ENCODE results near the gene TGFA. TPM values are rescaled to one million over a fixed set of nuclear protein-coding genes. Genes with fewer than 3 reads are reported as not detected.

The TGFA gene
- total and polyA plus RNA-seq, 2 experiments from 2014 or later, result 1.4 to 6.5 TPM

DNA sequence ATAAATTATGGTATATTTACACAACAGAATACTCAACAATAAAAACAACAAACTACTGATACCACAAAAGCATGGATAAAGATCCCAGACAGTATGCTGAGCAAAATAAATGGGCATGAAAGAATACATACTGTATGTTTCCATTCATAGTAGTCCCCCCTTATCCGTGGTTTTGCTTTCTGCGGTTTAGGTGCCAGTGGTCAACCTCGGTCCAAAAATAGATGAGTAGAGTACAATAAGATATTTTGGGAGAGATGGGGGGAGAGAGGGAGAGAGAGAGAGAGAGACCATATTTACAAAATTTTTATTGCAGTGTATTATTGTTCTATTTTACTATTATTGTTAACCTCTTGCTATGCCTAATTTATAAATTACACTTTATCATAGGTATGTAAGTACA, 21.0 kb upstream of the TGFA start:
- no peaks in the 10 kb centered on the region; the same call in 2 of the 3 replicates for H3K9me3 Mint-ChIP-seq
- TF ChIP-seq STAT1 (IDR thresholded peaks at IDR 0.05; ENCODE audit: unreplicated experiment) (no peak), CREB1 (CRISPR knock-in tag; IDR thresholded peaks at IDR 0.05; ENCODE audit: low read depth) (no peak), JUNB (IDR thresholded peaks at IDR 0.05; ENCODE audit: unreplicated experiment) (no peak), EZH2phosphoT487 (IDR thresholded peaks at IDR 0.05; ENCODE audit: unreplicated experiment) (no peak), ZNF114 (CRISPR knock-in tag; IDR thresholded peaks at IDR 0.05) (no peak), ZNF331 (CRISPR knock-in tag; IDR thresholded peaks at IDR 0.05; ENCODE audit: low read depth) (no peak)
- TF ChIP-seq, protein P1, sequence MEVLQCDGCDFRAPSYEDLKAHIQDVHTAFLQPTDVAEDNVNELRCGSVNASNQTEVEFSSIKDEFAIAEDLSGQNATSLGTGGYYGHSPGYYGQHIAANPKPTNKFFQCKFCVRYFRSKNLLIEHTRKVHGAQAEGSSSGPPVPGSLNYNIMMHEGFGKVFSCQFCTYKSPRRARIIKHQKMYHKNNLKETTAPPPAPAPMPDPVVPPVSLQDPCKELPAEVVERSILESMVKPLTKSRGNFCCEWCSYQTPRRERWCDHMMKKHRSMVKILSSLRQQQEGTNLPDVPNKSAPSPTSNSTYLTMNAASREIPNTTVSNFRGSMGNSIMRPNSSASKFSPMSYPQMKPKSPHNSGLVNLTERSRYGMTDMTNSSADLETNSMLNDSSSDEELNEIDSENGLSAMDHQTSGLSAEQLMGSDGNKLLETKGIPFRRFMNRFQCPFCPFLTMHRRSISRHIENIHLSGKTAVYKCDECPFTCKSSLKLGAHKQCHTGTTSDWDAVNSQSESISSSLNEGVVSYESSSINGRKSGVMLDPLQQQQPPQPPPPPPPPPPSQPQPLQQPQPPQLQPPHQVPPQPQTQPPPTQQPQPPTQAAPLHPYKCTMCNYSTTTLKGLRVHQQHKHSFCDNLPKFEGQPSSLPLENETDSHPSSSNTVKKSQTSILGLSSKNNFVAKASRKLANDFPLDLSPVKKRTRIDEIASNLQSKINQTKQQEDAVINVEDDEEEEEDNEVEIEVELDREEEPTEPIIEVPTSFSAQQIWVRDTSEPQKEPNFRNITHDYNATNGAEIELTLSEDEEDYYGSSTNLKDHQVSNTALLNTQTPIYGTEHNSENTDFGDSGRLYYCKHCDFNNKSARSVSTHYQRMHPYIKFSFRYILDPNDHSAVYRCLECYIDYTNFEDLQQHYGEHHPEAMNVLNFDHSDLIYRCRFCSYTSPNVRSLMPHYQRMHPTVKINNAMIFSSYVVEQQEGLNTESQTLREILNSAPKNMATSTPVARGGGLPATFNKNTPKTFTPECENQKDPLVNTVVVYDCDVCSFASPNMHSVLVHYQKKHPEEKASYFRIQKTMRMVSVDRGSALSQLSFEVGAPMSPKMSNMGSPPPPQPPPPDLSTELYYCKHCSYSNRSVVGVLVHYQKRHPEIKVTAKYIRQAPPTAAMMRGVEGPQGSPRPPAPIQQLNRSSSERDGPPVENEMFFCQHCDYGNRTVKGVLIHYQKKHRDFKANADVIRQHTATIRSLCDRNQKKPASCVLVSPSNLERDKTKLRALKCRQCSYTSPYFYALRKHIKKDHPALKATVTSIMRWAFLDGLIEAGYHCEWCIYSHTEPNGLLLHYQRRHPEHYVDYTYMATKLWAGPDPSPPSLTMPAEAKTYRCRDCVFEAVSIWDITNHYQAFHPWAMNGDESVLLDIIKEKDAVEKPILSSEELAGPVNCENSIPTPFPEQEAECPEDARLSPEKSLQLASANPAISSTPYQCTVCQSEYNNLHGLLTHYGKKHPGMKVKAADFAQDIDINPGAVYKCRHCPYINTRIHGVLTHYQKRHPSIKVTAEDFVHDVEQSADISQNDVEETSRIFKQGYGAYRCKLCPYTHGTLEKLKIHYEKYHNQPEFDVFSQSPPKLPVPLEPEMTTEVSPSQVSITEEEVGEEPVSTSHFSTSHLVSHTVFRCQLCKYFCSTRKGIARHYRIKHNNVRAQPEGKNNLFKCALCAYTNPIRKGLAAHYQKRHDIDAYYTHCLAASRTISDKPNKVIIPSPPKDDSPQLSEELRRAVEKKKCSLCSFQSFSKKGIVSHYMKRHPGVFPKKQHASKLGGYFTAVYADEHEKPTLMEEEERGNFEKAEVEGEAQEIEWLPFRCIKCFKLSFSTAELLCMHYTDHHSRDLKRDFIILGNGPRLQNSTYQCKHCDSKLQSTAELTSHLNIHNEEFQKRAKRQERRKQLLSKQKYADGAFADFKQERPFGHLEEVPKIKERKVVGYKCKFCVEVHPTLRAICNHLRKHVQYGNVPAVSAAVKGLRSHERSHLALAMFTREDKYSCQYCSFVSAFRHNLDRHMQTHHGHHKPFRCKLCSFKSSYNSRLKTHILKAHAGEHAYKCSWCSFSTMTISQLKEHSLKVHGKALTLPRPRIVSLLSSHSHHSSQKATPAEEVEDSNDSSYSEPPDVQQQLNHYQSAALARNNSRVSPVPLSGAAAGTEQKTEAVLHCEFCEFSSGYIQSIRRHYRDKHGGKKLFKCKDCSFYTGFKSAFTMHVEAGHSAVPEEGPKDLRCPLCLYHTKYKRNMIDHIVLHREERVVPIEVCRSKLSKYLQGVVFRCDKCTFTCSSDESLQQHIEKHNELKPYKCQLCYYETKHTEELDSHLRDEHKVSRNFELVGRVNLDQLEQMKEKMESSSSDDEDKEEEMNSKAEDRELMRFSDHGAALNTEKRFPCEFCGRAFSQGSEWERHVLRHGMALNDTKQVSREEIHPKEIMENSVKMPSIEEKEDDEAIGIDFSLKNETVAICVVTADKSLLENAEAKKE (CRISPR knock-in tag; IDR thresholded peaks at IDR 0.05), result no peak
- TF ChIP-seq, protein P2, sequence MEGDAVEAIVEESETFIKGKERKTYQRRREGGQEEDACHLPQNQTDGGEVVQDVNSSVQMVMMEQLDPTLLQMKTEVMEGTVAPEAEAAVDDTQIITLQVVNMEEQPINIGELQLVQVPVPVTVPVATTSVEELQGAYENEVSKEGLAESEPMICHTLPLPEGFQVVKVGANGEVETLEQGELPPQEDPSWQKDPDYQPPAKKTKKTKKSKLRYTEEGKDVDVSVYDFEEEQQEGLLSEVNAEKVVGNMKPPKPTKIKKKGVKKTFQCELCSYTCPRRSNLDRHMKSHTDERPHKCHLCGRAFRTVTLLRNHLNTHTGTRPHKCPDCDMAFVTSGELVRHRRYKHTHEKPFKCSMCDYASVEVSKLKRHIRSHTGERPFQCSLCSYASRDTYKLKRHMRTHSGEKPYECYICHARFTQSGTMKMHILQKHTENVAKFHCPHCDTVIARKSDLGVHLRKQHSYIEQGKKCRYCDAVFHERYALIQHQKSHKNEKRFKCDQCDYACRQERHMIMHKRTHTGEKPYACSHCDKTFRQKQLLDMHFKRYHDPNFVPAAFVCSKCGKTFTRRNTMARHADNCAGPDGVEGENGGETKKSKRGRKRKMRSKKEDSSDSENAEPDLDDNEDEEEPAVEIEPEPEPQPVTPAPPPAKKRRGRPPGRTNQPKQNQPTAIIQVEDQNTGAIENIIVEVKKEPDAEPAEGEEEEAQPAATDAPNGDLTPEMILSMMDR (conservative IDR thresholded peaks at IDR 0.05; ENCODE audit: low read depth in 2 of 2), result no peak
- TF ChIP-seq, protein P3, sequence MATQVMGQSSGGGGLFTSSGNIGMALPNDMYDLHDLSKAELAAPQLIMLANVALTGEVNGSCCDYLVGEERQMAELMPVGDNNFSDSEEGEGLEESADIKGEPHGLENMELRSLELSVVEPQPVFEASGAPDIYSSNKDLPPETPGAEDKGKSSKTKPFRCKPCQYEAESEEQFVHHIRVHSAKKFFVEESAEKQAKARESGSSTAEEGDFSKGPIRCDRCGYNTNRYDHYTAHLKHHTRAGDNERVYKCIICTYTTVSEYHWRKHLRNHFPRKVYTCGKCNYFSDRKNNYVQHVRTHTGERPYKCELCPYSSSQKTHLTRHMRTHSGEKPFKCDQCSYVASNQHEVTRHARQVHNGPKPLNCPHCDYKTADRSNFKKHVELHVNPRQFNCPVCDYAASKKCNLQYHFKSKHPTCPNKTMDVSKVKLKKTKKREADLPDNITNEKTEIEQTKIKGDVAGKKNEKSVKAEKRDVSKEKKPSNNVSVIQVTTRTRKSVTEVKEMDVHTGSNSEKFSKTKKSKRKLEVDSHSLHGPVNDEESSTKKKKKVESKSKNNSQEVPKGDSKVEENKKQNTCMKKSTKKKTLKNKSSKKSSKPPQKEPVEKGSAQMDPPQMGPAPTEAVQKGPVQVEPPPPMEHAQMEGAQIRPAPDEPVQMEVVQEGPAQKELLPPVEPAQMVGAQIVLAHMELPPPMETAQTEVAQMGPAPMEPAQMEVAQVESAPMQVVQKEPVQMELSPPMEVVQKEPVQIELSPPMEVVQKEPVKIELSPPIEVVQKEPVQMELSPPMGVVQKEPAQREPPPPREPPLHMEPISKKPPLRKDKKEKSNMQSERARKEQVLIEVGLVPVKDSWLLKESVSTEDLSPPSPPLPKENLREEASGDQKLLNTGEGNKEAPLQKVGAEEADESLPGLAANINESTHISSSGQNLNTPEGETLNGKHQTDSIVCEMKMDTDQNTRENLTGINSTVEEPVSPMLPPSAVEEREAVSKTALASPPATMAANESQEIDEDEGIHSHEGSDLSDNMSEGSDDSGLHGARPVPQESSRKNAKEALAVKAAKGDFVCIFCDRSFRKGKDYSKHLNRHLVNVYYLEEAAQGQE (IDR thresholded peaks at IDR 0.05; ENCODE audit: unreplicated experiment), result no peak
- Histone ChIP-seq H3K79me2 (replicated peaks; ENCODE audit: insufficient read depth) (no peaks in the 10 kb centered on the region), H3K27me3 (ENCODE audit: insufficient read depth) (no peaks in the 10 kb centered on the region), H4K20me1 (replicated peaks; ENCODE audit: insufficient read depth) (no peaks in the 10 kb centered on the region), H3K4me1 (ENCODE audit: insufficient read depth) (no peaks in the 10 kb centered on the region), H3K4me3 (no peak overlapping the region), H3K36me3 (ENCODE audit: insufficient read depth) (no peaks in the 10 kb centered on the region), H3F3A (replicated peaks; ENCODE audit: low read depth) (no peaks in the 10 kb centered on the region), H3K9me2 (ENCODE audit: insufficient read depth) (peaks cover 3% of the 10 kb centered on the region; the same call in 1 of the 2 replicates), H2AFZ (no peak overlapping the region), H3K27ac (ENCODE audit: low read depth) (no peak overlapping the region), H3K4me2 (no peak overlapping the region)
- no peak for ATAC-seq
- no peak for DNase-seq (ENCODE audit: low spot score)
- no peak overlapping the region for H3K4me3 Mint-ChIP-seq
- H3K27ac Mint-ChIP-seq, result no peak overlapping the region
- no peaks in the 10 kb centered on the region for H3K36me3 Mint-ChIP-seq (ENCODE audit: low read depth)
- H3K27me3 Mint-ChIP-seq (ENCODE audit: insufficient read depth, low read depth, poor library complexity), result no peaks in the 10 kb centered on the region
- peaks cover 9% of the 10 kb centered on the region for H3K4me1 Mint-ChIP-seq
